K562 (cell line): Measurements from ENCODE around the gene MEDAG. TPM values are rescaled to one million over a fixed set of nuclear protein-coding genes. Genes with fewer than 3 reads are reported as not detected.

Experiments
- ATAC-seq: fragments of 200-7000 bp; cut with Tn5 transposase; 3 replicates; pipeline ENCODE4 v1.9.1; 2020; ENCODE audit warnings: moderate library complexity
- BruUV-seq: library from RNA; stranded (reverse); fragments of 400-500 nt; replicated peaks from 2 replicates; lab custom pipeline; 2021; lab: Mats Ljungman, UMichigan
- CTCF ChIA-PET: fragments of 300-600 bp; formaldehyde crosslinking; extraction: SDS; loops from one replicate; lab custom pipeline; 2021; ENCODE audit warnings: low intra/inter-chr PET ratio; lab: Yijun Ruan, JAX
- POLR2A ChIA-PET: fragments of 300-600, 350-650 bp; sonication (Branson Sonifier 250); formaldehyde crosslinking; extraction: SDS; loops from one replicate; lab custom pipeline; 2021; ENCODE audit warnings: antibody characterized with exemption, inconsistent platforms; lab: Yijun Ruan, JAX
- DNase-seq, 4 experiments: peaks; one replicate each; pipeline versions ENCODE4 v3.0.0 to v3.0.0-alpha.2; 2011 to 2018; ENCODE audit warnings: low spot score in 3 of 4, mixed read lengths in 3 of 4; ENCODE audit errors: extremely low read depth in 1 of 4
- FAIRE-seq: peaks from 2 replicates; lab custom pipeline; 2011; peaks lifted over from hg19 to GRCh38; lab: Jason Lieb, UNC
- H2AFZ ChIP-seq: 2 replicates; pipeline ENCODE4 v1.6.0; 2011; ENCODE audit warnings: low read depth, low read length, control low read depth, inconsistent platforms
- H3K27ac ChIP-seq: fragments of 200-600 bp; 3 replicates; pipeline ENCODE4 v1.8.0; 2011; ENCODE audit warnings: low read depth, mild to moderate bottlenecking, control low read depth, inconsistent platforms, low read length, moderate library complexity, mixed read lengths; ENCODE audit errors: extremely low read depth
- H3K27me3 ChIP-seq, 2 experiments: fragments of 300-600 bp in 1 of 2; 2 replicates in 1 of 2; 3 replicates in 1 of 2; pipeline versions ENCODE4 v1.6.0 to v1.8.0; 2011; ENCODE audit warnings: inconsistent platforms in 2 of 2, low read length in 2 of 2, mild to moderate bottlenecking in 1 of 2, mixed read lengths in 1 of 2, moderate library complexity in 1 of 2; ENCODE audit not compliant: control insufficient read depth in 2 of 2, insufficient read depth in 2 of 2
- H3K36me3 ChIP-seq: fragments of 300-600 bp; 3 replicates; pipeline ENCODE4 v1.8.0; 2011; ENCODE audit warnings: mild to moderate bottlenecking, low read length, inconsistent platforms; ENCODE audit not compliant: control insufficient read depth, insufficient read depth
- H3K4me1 ChIP-seq, 2 experiments: fragments of 200-600 bp in 1 of 2; replicated peaks in 1 of 2; 2 replicates in 1 of 2; 3 replicates in 1 of 2; pipeline versions ENCODE4 v1.5.1 to v1.8.0; 2011; ENCODE audit warnings: inconsistent platforms in 2 of 2, low read length in 2 of 2, mild to moderate bottlenecking in 1 of 2, mixed read lengths in 1 of 2, moderate library complexity in 1 of 2; ENCODE audit not compliant: control insufficient read depth in 2 of 2, insufficient read depth in 2 of 2
- H3K4me2 ChIP-seq: 2 replicates; pipeline ENCODE4 v1.6.1; 2011; ENCODE audit warnings: low read length, control low read depth, inconsistent platforms, mixed read lengths; ENCODE audit not compliant: insufficient read depth
- H3K4me3 ChIP-seq: fragments of 200-600 bp; sonication (generic), shearing (Covaris generic); 2 replicates; pipeline ENCODE4 v1.5.1; 2016; ENCODE audit warnings: control low read depth, inconsistent platforms
- H3K79me2 ChIP-seq: fragments of 200-600 bp; 3 replicates; pipeline ENCODE4 v1.8.0; 2011; ENCODE audit warnings: low read length, inconsistent platforms; ENCODE audit not compliant: control insufficient read depth, insufficient read depth
- H3K9ac ChIP-seq, 2 experiments: 2 replicates each; pipeline versions ENCODE4 v1.6.0 to v1.6.1; 2011; ENCODE audit warnings: low read depth in 2 of 2, low read length in 2 of 2, control low read depth in 1 of 2, inconsistent platforms in 1 of 2, mild to moderate bottlenecking in 1 of 2, mixed read lengths in 1 of 2; ENCODE audit not compliant: insufficient read depth in 1 of 2
- H3K9me1 ChIP-seq: one replicate; pipeline ENCODE4 v1.6.0; 2011; ENCODE audit warnings: inconsistent platforms, mild to moderate bottlenecking, low read length, moderate library complexity; ENCODE audit not compliant: control insufficient read depth, insufficient read depth
- H3K9me3 ChIP-seq: replicated peaks from 2 replicates; pipeline ENCODE4 v1.5.1; 2011; ENCODE audit warnings: low read depth, low read length, inconsistent platforms; ENCODE audit not compliant: control insufficient read depth, insufficient read depth
- H4K20me1 ChIP-seq: replicated peaks from 2 replicates; pipeline ENCODE4 v1.6.1; 2011; ENCODE audit warnings: low read length, inconsistent platforms, mixed read lengths; ENCODE audit not compliant: control insufficient read depth, insufficient read depth
- CBX5 ChIP-seq: IDR thresholded peaks from 2 replicates; pipeline ENCODE4 v1.6.1; 2014; ENCODE audit warnings: low read depth, borderline replicate concordance
- CHD7 ChIP-seq: fragments of 200-600 bp; sonication (generic); IDR thresholded peaks from one replicate; pipeline ENCODE4 v1.6.1; 2012; ENCODE audit warnings: mild to moderate bottlenecking, low read depth, low read length, inconsistent platforms
- CREM ChIP-seq: IDR thresholded peaks from 2 replicates; pipeline ENCODE4 v1.6.1; 2014; ENCODE audit warnings: antibody characterized with exemption, low read depth
- ERF ChIP-seq: fragments of 450-650 bp; formaldehyde crosslinking; IDR thresholded peaks from 2 replicates; pipeline ENCODE4 v1.4.0; 2020; ENCODE audit warnings: mild to moderate bottlenecking, mixed read lengths
- JUN ChIP-seq, 2 experiments: sonication (generic) in 1 of 2; formaldehyde crosslinking in 1 of 2; IDR thresholded peaks; 2 replicates each; pipeline versions ENCODE4 v1.6.1 to v1.8.0; 2012 to 2022; ENCODE audit warnings: borderline replicate concordance in 2 of 2, mild to moderate bottlenecking in 2 of 2, improper control_type of control experiment in 1 of 2, low read depth in 1 of 2, low read length in 1 of 2, missing genetic modification reagents in 1 of 2
- KDM1A ChIP-seq, 2 experiments: fragments of 450-650 bp; IDR thresholded peaks; 2 replicates each; pipeline ENCODE4 v1.6.1; 2016; ENCODE audit warnings: mild to moderate bottlenecking in 2 of 2
- MBD2 ChIP-seq: sonication (generic); IDR thresholded peaks from 2 replicates; pipeline ENCODE4 v1.6.1; 2016; ENCODE audit warnings: low read depth, borderline replicate concordance
- POLR2A ChIP-seq: fragments of 450-650 bp; conservative IDR thresholded peaks from 2 replicates; pipeline ENCODE4 v1.6.1; 2016
- SLC30A9 ChIP-seq: fragments of 250-450 bp; sonication (Bioruptor Pico); IDR thresholded peaks from 2 replicates; pipeline ENCODE4 v1.8.0; 2022; ENCODE audit warnings: mild to moderate bottlenecking, moderate library complexity
- TCF15 ChIP-seq: fragments of 250-450 bp; sonication (Bioruptor Pico); IDR thresholded peaks from 2 replicates; pipeline ENCODE4 v1.8.0; 2022; ENCODE audit warnings: moderate library complexity, mild to moderate bottlenecking, inconsistent platforms
- ZNF184 ChIP-seq: sonication (generic); formaldehyde crosslinking; IDR thresholded peaks from 2 replicates; pipeline ENCODE4 v1.5.0; 2020; ENCODE audit warnings: missing genetic modification reagents
- WGBS: fragments of 100-300 bp; shearing (Covaris generic); methylation state at CpG from one replicate; pipeline ENCODE4 v1.1.6; 2016; ENCODE audit warnings: low coverage, mixed read lengths; ENCODE audit not compliant: insufficient coverage; ENCODE audit errors: missing lambda C conversion rate; 5-methylcytosine and 5-hydroxymethylcytosine counted together
- in situ Hi-C: fragments of 300-500 bp; cut with MboI; formaldehyde crosslinking; loops from 4 replicates; pipeline ENCODE4 v1.15.0; 2018; ENCODE audit warnings: inconsistent platforms, mixed read lengths
- intact Hi-C: fragments of 100-400 bp; cut with micrococcal nuclease; formaldehyde crosslinking; loops from 2 replicates; pipeline ENCODE4 v1.14.2; 2022
- polyA plus RNA-seq, 8 experiments: library from polyadenylated mRNA; depleted of rRNA in 4 of 8; stranded (reverse) in 5 of 8; unstranded in 3 of 8; fragments of >200 nt; fragmentation: Nextera tagmentation in 2 of 8; fragmentation: Illumina TruSeq in 1 of 8; extraction: Ambion mirVana in 2 of 8; extraction: Trizol in 1 of 8; gene quantifications; 2 replicates each; pipeline versions ENCODE4 v1.2.1 to v1.2.3, GENCODE V29; 2011 to 2014; ENCODE audit warnings: inconsistent platforms in 1 of 8, missing spikeins in 1 of 8
- total RNA-seq, 7 experiments: library from RNA; depleted of rRNA in 6 of 7; stranded (reverse); fragments of >200 nt in 6 of 7; fragmentation: Illumina TruSeq in 2 of 7; extraction: Trizol in 2 of 7; gene quantifications; 2 replicates each; pipeline versions ENCODE4 v1.2.1 to v1.2.3, GENCODE V29; 2011 to 2021; ENCODE audit warnings: low replicate concordance in 1 of 7

MEDAG gene
- total and polyA plus RNA-seq, 9 of the 15 experiments (the other 6 are each of a cell fraction or from before 2014, with no cell fraction given) = not detected

GRCh38 chr13:30857636-30858035 lies 48.4 kb upstream of the MEDAG start:
- Histone ChIP-seq H3K9ac (no peak overlapping the region), H4K20me1 (no peaks in the 10 kb centered on the region; the same call in 1 of the 2 replicates), H3K27ac (no peak overlapping the region), H3K4me2 (no peak overlapping the region), H3K9me1 (no peaks in the 10 kb centered on the region), H3K9me3 (no peaks in the 10 kb centered on the region), H3K27me3 (peaks cover 0 to 12% of the 10 kb centered on the region in 2 experiments; a peak in 2 of 5 replicates), H2AFZ (no peak overlapping the region), H3K36me3 (no peaks in the 10 kb centered on the region), H3K4me1 (no peaks in the 10 kb centered on the region; a peak in 1 of 5 replicates), H3K4me3 (no peak overlapping the region), H3K79me2 (no peaks in the 10 kb centered on the region)
- WGBS = 0% methylated on average over 6 of the region's 6 CpGs
- POLR2A ChIA-PET = interaction anchor here (0.6 kb wide), 1 partner anchor 85 kb away, joined by 4 read pairs; no protein-coding TSS in a partner anchor
- CTCF ChIA-PET = no interaction called here
- intact Hi-C loops (no loop called here), in situ Hi-C loops (no loop called here)
- ATAC-seq (no peak), DNase-seq (no peak), FAIRE-seq (no peak)
- no TSS peak for BruUV-seq
- TF ChIP-seq CREM (no peak), CBX5 (no peak), JUN (IDR thresholded peaks at IDR 0.05; ENCODE audit: borderline replicate concordance, low read depth, low read length) (no peak), JUN (CRISPR knock-in tag; IDR thresholded peaks at IDR 0.05; ENCODE audit: borderline replicate concordance) (no peak), TCF15 (CRISPR knock-in tag) (no peak), MBD2 (no peak), SLC30A9 (no peak), ZNF184 (no peak), POLR2A (no peak), CHD7 (no peak), KDM1A (IDR thresholded peaks at IDR 0.05) (no peak), ERF (CRISPR knock-in tag) (no peak)
